Calu3 (cell line): ENCODE measurements around the gene DUT. TPM values are rescaled to one million over a fixed set of nuclear protein-coding genes. Genes with fewer than 3 reads are reported as not detected.

Source experiments
- BruUV-seq: library from RNA; stranded (reverse); fragments of 400-500 nt; replicated peaks from 2 replicates; lab custom pipeline; 2021; lab: Mats Ljungman, UMichigan
- CTCF ChIA-PET: fragments of 300-600 bp; sonication (Branson Sonifier 250); formaldehyde crosslinking; loops from one replicate; lab custom pipeline; 2022; ENCODE audit warnings: antibody characterized with exemption; lab: Charles Lee
- DNase-seq: peaks from one replicate; pipeline ENCODE4 v3.0.0; 2022
- H3K27ac Mint-ChIP-seq: one replicate; pipeline ENCODE4 v1.8.0; 2022; ENCODE audit warnings: mixed read lengths; ENCODE audit not compliant: unreplicated experiment
- H3K27me3 Mint-ChIP-seq: one replicate; pipeline ENCODE4 v1.8.0; 2022; ENCODE audit warnings: mixed read lengths; ENCODE audit not compliant: unreplicated experiment
- H3K36me3 Mint-ChIP-seq: one replicate; pipeline ENCODE4 v1.8.0; 2022; ENCODE audit warnings: mild to moderate bottlenecking, moderate library complexity, mixed read lengths; ENCODE audit not compliant: insufficient read depth, unreplicated experiment
- H3K4me1 Mint-ChIP-seq: one replicate; pipeline ENCODE4 v1.8.0; 2022; ENCODE audit warnings: mild to moderate bottlenecking, low read depth, mixed read lengths; ENCODE audit not compliant: unreplicated experiment
- H3K4me3 Mint-ChIP-seq: one replicate; pipeline ENCODE4 v1.8.0; 2022; ENCODE audit warnings: mild to moderate bottlenecking, low read depth, moderate library complexity, mixed read lengths; ENCODE audit not compliant: unreplicated experiment
- H3K9me3 Mint-ChIP-seq: one replicate; pipeline ENCODE4 v1.8.0; 2022; ENCODE audit warnings: low read depth, mixed read lengths; ENCODE audit not compliant: unreplicated experiment
- intact Hi-C: fragments of 100-400 bp; cut with micrococcal nuclease; formaldehyde crosslinking; loops from one replicate; pipeline ENCODE4 v1.10.0; 2022; ENCODE audit not compliant: unreplicated experiment
- total RNA-seq: library from RNA; stranded (reverse); gene quantifications from 2 replicates; pipeline ENCODE4 v1.2.3, GENCODE V29; 2022
- TF ChIP-seq, protein P1 (sequence below): fragments of 200-600 bp; IDR thresholded peaks from one replicate; pipeline ENCODE4 v1.8.0; 2022; ENCODE audit warnings: antibody characterized with exemption; ENCODE audit not compliant: unreplicated experiment

The DUT gene
- total RNA-seq, 1 experiment from 2014 or later: 116 TPM

DNA sequence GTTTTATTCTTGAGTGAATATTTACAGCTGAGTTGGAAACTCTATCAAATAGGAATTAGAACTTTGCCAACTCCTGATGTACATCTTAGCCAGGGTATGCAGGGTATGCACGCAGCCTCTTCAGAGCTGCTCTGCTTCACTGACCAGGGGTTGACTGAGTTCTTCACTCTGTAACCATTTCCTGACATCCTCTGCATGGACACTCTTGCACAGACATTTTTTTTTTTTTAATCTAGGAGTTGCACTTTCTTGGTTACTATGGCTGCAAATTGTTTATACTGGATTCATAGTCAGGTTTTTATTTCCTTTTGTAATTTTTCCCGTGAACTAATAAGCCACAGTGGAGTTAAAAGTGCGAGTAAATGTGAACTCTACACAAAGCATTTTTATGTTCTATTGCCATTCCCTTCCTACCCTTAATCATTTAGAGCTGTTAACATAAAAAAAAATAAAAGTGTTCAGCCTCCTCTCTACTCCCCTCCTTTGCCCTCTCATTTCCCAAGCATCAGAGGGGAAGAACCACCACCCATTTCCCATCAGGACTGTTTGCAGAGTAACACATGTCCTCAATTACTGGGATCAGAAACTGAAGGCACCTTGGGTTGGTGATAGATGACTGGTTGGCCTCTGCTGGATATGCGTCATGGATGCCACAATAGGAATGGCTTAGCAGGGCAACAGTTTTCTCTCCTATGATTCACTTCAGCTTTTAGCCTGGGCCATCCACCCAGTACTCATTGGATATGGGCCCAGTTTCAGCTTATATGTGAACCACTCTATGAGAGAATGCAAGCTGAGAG lies 54.0 kb downstream of the DUT start:
- TF ChIP-seq, protein P1, sequence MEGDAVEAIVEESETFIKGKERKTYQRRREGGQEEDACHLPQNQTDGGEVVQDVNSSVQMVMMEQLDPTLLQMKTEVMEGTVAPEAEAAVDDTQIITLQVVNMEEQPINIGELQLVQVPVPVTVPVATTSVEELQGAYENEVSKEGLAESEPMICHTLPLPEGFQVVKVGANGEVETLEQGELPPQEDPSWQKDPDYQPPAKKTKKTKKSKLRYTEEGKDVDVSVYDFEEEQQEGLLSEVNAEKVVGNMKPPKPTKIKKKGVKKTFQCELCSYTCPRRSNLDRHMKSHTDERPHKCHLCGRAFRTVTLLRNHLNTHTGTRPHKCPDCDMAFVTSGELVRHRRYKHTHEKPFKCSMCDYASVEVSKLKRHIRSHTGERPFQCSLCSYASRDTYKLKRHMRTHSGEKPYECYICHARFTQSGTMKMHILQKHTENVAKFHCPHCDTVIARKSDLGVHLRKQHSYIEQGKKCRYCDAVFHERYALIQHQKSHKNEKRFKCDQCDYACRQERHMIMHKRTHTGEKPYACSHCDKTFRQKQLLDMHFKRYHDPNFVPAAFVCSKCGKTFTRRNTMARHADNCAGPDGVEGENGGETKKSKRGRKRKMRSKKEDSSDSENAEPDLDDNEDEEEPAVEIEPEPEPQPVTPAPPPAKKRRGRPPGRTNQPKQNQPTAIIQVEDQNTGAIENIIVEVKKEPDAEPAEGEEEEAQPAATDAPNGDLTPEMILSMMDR: no peak
- no peak overlapping the region for H3K27ac Mint-ChIP-seq
- no peak overlapping the region for H3K4me3 Mint-ChIP-seq
- BruUV-seq: no TSS peak
- no peak for DNase-seq
- no peaks in the 10 kb centered on the region for H3K36me3 Mint-ChIP-seq
- peaks cover 2% of the 10 kb centered on the region for H3K9me3 Mint-ChIP-seq
- no peaks in the 10 kb centered on the region for H3K27me3 Mint-ChIP-seq
- intact Hi-C loops: no loop called here
- no peaks in the 10 kb centered on the region for H3K4me1 Mint-ChIP-seq
- CTCF ChIA-PET: interaction anchor here (1.6 kb wide), 1 partner anchor 10 kb away, joined by 4 read pairs; no protein-coding TSS in a partner anchor

DNA sequence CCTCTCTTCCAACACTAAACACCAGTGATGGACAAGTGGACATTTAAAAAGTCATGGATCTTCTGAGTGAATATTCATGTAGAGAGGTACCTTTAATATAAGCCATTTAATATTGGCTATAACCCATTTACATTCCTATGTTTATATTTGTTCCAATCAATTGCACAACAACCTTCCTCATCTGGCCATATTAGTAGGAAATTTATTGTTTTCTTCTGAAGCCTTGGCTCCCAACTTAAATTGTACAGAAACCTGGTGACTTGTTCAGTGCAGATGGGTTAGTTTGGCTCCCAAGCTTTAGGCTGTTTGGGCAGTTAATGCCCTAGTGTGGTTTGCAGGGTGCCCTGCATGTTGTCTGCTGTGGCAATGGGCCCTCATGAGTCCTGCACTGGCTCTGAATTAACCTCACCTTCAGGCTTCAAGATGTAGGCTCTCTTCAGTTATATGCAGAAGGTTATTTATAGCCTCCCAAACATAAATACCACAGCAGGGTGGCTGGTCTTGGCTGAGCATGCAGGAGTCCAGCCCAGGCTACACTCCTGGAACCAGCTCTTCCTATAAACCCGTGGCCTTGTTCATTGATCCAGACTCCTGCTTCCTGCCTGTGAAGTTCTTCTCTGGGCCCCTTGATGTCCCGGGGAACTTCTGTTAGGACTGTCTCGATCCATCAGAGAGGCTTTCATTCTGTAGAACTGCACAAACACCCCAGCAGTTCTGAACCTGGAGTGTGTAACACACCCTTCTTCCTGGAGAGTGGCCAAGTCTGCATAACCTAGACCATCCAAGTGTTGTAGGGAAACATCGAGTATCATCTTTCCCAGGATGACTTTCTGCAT lies 57.0 kb downstream of the DUT start:
- Mint-ChIP-seq H3K4me1 (no peaks in the 10 kb centered on the region), H3K9me3 (peaks cover 2% of the 10 kb centered on the region), H3K27me3 (no peaks in the 10 kb centered on the region), H3K36me3 (no peaks in the 10 kb centered on the region), H3K4me3 (no peak overlapping the region), H3K27ac (no peak overlapping the region)
- intact Hi-C loops: no loop called here
- CTCF ChIA-PET: no interaction called here
- no TSS peak for BruUV-seq
- no peak for DNase-seq
- TF ChIP-seq, protein P1: no peak

DNA sequence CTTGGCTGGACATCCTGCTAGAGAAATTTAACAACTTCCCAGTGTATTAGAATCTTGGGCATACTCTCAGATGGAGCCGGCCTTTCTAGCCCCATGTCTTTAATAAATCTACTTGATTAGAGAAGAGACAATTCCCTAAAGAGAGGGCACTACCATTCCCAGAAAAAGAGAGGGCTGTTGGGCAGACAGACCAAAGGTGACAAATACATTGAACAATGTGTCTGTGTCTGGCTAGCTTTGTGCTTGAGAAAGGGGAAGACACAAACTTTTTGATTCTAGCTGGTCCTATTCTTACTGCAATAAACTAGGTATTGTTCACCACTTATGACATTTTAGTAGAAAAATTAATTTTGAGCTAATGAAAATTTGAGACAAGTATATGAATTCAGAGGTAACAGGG lies 57.7 kb downstream of the DUT start:
- CTCF ChIA-PET: no interaction called here
- no peaks in the 10 kb centered on the region for H3K36me3 Mint-ChIP-seq
- peaks cover 2% of the 10 kb centered on the region for H3K9me3 Mint-ChIP-seq
- intact Hi-C loops: no loop called here
- no peak overlapping the region for H3K4me3 Mint-ChIP-seq
- TF ChIP-seq, protein P1: no peak
- BruUV-seq: no TSS peak
- H3K27me3 Mint-ChIP-seq: no peaks in the 10 kb centered on the region
- H3K27ac Mint-ChIP-seq: no peak overlapping the region
- no peaks in the 10 kb centered on the region for H3K4me1 Mint-ChIP-seq
- DNase-seq: no peak

DNA sequence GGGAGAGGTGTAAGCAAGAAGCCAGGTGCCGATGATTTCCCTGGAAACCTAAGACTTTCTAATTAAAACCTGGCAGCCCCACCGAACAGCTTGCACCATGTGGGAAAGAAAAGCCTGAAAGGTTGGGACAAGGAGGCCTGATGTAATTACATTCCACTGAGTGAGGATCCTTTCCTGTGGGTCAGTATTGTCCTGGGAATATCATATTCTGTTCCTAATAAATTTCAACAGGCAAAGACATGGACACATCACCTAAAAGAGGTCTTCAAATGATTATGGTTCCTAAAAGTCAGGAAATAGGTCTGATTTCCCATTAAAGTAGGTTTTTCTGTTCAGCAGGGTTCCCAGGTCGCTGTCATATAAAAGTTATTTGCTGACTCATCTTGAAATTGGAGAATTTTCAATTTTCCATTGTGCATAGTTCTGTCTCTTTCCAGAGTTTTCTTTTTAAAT lies 58.5 kb downstream of the DUT start:
- no peak for DNase-seq
- Mint-ChIP-seq H3K36me3 (no peaks in the 10 kb centered on the region), H3K27ac (no peak overlapping the region), H3K4me3 (no peak overlapping the region), H3K9me3 (peaks cover 2% of the 10 kb centered on the region), H3K27me3 (no peaks in the 10 kb centered on the region), H3K4me1 (no peaks in the 10 kb centered on the region)
- BruUV-seq: no TSS peak
- CTCF ChIA-PET: no interaction called here
- TF ChIP-seq, protein P1: no peak
- intact Hi-C loops: no loop called here
